ENCODE data around the gene ISYNA1.

ISYNA1 gene

GRCh38 chr19:18445262-18445948 is 7.5 kb upstream of the ISYNA1 start:
- TF ChIP-seq, protein P1, sequence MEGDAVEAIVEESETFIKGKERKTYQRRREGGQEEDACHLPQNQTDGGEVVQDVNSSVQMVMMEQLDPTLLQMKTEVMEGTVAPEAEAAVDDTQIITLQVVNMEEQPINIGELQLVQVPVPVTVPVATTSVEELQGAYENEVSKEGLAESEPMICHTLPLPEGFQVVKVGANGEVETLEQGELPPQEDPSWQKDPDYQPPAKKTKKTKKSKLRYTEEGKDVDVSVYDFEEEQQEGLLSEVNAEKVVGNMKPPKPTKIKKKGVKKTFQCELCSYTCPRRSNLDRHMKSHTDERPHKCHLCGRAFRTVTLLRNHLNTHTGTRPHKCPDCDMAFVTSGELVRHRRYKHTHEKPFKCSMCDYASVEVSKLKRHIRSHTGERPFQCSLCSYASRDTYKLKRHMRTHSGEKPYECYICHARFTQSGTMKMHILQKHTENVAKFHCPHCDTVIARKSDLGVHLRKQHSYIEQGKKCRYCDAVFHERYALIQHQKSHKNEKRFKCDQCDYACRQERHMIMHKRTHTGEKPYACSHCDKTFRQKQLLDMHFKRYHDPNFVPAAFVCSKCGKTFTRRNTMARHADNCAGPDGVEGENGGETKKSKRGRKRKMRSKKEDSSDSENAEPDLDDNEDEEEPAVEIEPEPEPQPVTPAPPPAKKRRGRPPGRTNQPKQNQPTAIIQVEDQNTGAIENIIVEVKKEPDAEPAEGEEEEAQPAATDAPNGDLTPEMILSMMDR (IDR thresholded peaks at IDR 0.05; ENCODE audit: insufficient read depth, low read length, poor library complexity, severe bottlenecking) = no peak
- H3K27me3 ChIP-seq (replicated peaks; ENCODE audit: control insufficient read depth, insufficient read depth, low read length) = no peaks in the 10 kb centered on the region
- no peak overlapping the region for H3K4me3 ChIP-seq (replicated peaks; ENCODE audit: low read depth, low read length)
- no peak for DNase-seq (ENCODE audit: extremely low read depth, insufficient read length)
- H3K36me3 ChIP-seq (ENCODE audit: control insufficient read depth, insufficient read depth, low read length) = peaks cover 52% of the 10 kb centered on the region

- Histone ChIP-seq H3K36me3 (ENCODE audit: control insufficient read depth, insufficient read depth, low read length) (peaks cover 43% of the 10 kb centered on the region), H3K4me3 (replicated peaks; ENCODE audit: low read depth, low read length) (no peak overlapping the region), H3K27me3 (replicated peaks; ENCODE audit: control insufficient read depth, insufficient read depth, low read length) (no peaks in the 10 kb centered on the region)
- no peak for DNase-seq (ENCODE audit: extremely low read depth, insufficient read length)
- TF ChIP-seq, protein P1 (IDR thresholded peaks at IDR 0.05; ENCODE audit: insufficient read depth, low read length, poor library complexity, severe bottlenecking) = no peak
Measured at GRCh38 chr19:18444513-18444912, 6.6 kb upstream of the ISYNA1 start.

DNA sequence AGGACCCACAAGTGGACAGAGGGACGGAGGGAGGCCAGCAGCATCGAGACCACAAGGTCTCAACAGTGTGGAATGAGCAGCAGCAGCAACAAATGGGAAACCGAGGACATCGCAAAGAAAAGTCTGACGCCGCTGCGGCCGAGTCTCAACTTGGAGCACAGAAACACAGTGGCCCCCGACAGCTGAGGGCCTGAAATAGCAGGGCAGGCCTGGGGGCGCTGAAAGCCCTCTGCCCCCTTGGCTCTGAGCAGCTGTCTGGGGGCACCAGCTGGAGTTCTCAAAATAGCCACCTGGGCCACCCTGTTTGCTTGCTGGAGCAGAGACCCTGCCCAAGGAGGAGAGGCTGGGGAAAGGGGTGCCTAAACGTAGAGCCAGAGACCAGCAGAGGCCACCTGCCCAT is 5.9 kb upstream of the ISYNA1 start:
- DNase-seq (ENCODE audit: extremely low read depth, insufficient read length) = no peak
- peaks cover 36% of the 10 kb centered on the region for H3K36me3 ChIP-seq (ENCODE audit: control insufficient read depth, insufficient read depth, low read length)
- no peak overlapping the region for H3K4me3 ChIP-seq (replicated peaks; ENCODE audit: low read depth, low read length)
- no peaks in the 10 kb centered on the region for H3K27me3 ChIP-seq (replicated peaks; ENCODE audit: control insufficient read depth, insufficient read depth, low read length)
- TF ChIP-seq, protein P1 (IDR thresholded peaks at IDR 0.05; ENCODE audit: insufficient read depth, low read length, poor library complexity, severe bottlenecking) = no peak

DNA sequence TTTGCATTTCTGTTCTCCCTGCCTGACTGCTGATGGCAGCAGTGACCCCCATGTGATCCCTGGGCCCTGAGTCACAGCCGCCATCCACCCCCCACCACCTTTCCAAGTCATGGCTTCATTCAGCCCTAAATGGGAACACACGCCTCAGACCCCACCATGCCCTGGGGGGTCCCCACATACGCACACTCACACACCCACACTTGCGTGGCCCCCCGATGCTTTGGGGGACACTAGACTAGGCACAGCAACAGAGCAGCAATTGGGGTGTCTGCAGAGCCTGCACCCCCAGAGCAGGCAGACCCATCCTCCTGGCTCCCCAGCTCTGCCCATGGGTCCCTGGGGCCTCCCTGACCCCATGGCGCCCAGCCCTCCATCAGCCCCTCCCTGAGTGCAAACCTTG is 5.5 kb upstream of the ISYNA1 start:
- TF ChIP-seq, protein P1 (IDR thresholded peaks at IDR 0.05; ENCODE audit: insufficient read depth, low read length, poor library complexity, severe bottlenecking) = no peak
- no peak for DNase-seq (ENCODE audit: extremely low read depth, insufficient read length)
- H3K4me3 ChIP-seq (replicated peaks; ENCODE audit: low read depth, low read length) = no peak overlapping the region
- H3K36me3 ChIP-seq (ENCODE audit: control insufficient read depth, insufficient read depth, low read length) = peaks cover 32% of the 10 kb centered on the region
- H3K27me3 ChIP-seq (replicated peaks; ENCODE audit: control insufficient read depth, insufficient read depth, low read length) = no peaks in the 10 kb centered on the region

DNA sequence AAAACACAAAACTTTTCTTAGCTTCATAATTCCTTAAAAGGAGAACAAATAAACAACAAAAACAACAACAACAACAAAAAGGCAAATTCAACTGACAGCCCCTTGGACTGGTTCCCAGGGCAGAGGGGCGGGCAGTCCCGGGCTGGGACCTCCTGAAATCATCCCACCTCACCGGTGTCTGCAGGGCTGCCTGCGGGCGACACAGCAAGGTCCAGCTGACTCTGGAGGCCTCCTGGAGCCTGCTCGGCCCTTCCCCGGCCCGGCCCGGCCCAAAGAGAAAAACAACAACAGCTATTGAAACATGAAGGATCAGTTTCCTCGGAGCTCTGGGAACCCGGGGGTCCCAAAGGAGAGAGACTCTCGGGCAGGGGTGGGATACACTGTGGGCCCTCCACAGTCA is 5.0 kb upstream of the ISYNA1 start:
- no peaks in the 10 kb centered on the region for H3K27me3 ChIP-seq (replicated peaks; ENCODE audit: control insufficient read depth, insufficient read depth, low read length)
- DNase-seq (ENCODE audit: extremely low read depth, insufficient read length) = no peak
- H3K4me3 ChIP-seq (replicated peaks; ENCODE audit: low read depth, low read length) = no peak overlapping the region
- H3K36me3 ChIP-seq (ENCODE audit: control insufficient read depth, insufficient read depth, low read length) = peaks cover 28% of the 10 kb centered on the region
- TF ChIP-seq, protein P1 (IDR thresholded peaks at IDR 0.05; ENCODE audit: insufficient read depth, low read length, poor library complexity, severe bottlenecking) = no peak

Data from GM06990 (cell line).